CD4-positive, alpha-beta T cell treated with Interleukin-17A for 4 hours (primary cell): ENCODE measurements around the gene ANKRD17.

ENCODE experiments used
- DNase-seq: peaks from one replicate; pipeline ENCODE4 v3.0.0-alpha.2; 2020; ENCODE audit warnings: mixed read lengths

ANKRD17 gene

DNA sequence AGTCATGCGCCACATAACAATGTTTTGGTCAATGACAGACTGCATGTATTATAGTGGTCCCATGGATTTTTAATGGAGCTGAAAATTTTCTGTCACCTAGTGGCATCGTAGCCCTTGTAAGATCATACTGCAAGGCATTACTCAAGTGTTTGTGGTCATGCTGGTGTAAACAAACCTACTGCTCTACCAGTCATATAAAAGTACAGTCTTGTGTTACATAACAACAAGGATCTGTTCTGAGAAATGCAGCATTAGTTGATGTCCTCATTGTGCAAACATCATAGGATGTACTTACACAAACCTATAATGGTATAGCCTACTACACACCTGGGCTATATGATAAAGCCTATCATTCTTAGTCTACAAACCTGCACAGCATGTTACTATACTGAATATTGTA is 223.7 kb downstream of the ANKRD17 start:
- no peak for DNase-seq

DNA sequence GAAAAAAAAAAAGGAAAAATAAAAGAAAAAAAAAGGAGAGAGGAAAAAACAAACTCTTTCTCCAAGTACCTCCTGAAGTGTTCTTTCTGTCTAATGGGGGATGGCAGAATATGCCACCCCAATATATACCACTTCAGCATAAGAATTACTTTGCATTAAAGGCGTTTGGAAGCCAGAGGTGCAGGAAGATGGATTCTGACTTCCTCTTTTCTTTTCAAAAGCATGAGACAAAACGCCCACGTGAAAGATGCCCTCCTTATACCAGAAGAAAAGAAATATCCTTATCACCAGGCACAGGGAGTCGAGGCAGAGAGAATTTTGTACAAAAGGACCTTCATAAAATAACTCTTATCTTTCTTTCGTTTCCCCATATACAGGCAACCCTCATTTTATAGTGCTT is 230.0 kb downstream of the ANKRD17 start:
- DNase-seq = no peak
